ENCODE measurements around the gene BTG3. TPM values are rescaled to one million over a fixed set of nuclear protein-coding genes. Genes with fewer than 3 reads are reported as not detected.
A peak's percentile ranks its signal among the peaks of the same experiment; 100 is the strongest.

BTG3 gene
- total RNA-seq, 4 donors from 2014 or later = 46.2 to 66.6 (median 49.9) TPM

GRCh38 chr21:17598437-17598836 lies 14.3 kb downstream of the BTG3 start:
- Histone ChIP-seq H3K27me3 (no peaks in the 10 kb centered on the region), H3K27ac (no peak overlapping the region), H3K4me1 (no peaks in the 10 kb centered on the region), H3K4me3 (no peak overlapping the region), H3K9me3 (no peaks in the 10 kb centered on the region), H3K36me3 (peaks cover 0 to 79% (median 5%) of the 10 kb centered on the region in 3 donors)
- DNase-seq (ENCODE audit: low spot score in 2 of 2) = no peak
- WGBS, 2 donors = 82 to 92% methylated on average over 3 of the region's 3 CpGs
- no peak for TF ChIP-seq CTCF (IDR thresholded peaks at IDR 0.05)
- TF ChIP-seq EP300 (IDR thresholded peaks at IDR 0.05) = no peak
- no peak for TF ChIP-seq POLR2A (IDR thresholded peaks at IDR 0.05)

GRCh38 chr21:17597680-17598079 lies 15.0 kb downstream of the BTG3 start:
- H3K4me1 ChIP-seq = no peaks in the 10 kb centered on the region
- H3K27ac ChIP-seq = no peak overlapping the region
- no peak for DNase-seq (ENCODE audit: low spot score in 2 of 2)
- TF ChIP-seq POLR2A (IDR thresholded peaks at IDR 0.05) (no peak), CTCF (IDR thresholded peaks at IDR 0.05) (no peak), EP300 (IDR thresholded peaks at IDR 0.05) (no peak)
- 70 to 83% methylated on average over 1 of the region's 1 CpG for WGBS, 2 donors
- no peak overlapping the region for H3K4me3 ChIP-seq
- H3K27me3 ChIP-seq = no peaks in the 10 kb centered on the region
- no peaks in the 10 kb centered on the region for H3K9me3 ChIP-seq
- peaks cover 0 to 80% (median 5%) of the 10 kb centered on the region in 3 donors for H3K36me3 ChIP-seq

DNA sequence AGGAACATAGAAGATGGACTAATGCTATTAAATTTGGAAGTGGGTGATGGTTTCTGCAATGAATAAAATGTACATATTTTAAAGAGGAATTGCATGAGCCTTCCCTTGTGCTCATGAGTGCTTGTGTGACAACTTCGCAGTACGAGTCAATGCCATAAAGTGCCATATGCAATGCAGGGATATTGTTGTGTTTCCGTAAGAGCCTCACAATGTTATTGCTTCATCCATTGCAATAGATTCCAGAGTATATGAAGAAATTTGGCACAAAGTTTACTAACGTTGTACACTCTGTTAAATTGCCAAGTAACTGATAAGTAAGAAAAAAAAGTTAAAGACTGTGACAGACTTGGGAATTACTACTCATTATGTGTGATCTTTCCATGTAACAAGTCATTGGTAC lies 22.3 kb downstream of the BTG3 start:
- Histone ChIP-seq H3K9me3 (no peaks in the 10 kb centered on the region), H3K4me1 (no peaks in the 10 kb centered on the region), H3K4me3 (no peak overlapping the region), H3K27ac (no peak overlapping the region), H3K27me3 (no peaks in the 10 kb centered on the region), H3K36me3 (peaks cover 0 to 46% (median 0%) of the 10 kb centered on the region in 3 donors)
- 86 to 88% methylated on average over 4 of the region's 4 CpGs for WGBS, 2 donors
- TF ChIP-seq CTCF (IDR thresholded peaks at IDR 0.05) (no peak), EP300 (IDR thresholded peaks at IDR 0.05) (no peak), POLR2A (IDR thresholded peaks at IDR 0.05) (no peak)
- no peak for DNase-seq (ENCODE audit: low spot score in 2 of 2)

DNA sequence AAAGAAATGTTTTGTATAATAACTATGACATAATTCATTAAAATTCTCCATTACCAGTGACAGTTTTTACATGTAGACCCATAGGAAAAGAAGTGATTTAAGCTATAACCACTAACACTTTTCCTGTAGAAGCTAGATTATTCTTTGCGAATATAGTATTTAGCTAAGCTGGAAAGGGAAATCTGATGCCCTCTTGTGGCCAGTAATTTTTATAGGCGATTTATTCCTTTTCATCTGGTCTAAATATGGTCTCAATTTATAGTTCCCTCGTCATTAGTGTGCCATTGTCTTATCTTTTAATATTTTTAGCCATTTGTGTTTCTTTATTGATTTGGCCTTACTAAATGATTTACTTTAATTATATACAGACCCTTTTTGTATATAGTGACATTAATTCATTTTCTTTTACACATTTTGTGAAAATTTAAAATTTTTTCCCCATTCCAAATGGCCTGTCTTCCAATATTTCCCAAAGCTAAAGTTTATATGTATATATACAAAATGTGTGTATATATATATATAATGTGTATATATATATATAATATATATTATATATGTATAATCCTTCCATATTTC lies 26.7 kb downstream of the BTG3 start:
- Histone ChIP-seq H3K36me3 (peaks cover 0 to 6% (median 0%) of the 10 kb centered on the region in 3 donors), H3K27ac (no peak overlapping the region), H3K4me1 (no peaks in the 10 kb centered on the region), H3K4me3 (no peak overlapping the region), H3K27me3 (no peaks in the 10 kb centered on the region), H3K9me3 (no peaks in the 10 kb centered on the region)
- WGBS, 2 donors = 3 to 10% methylated on average over 3 of the region's 3 CpGs
- peak in 1 of 2 donors; percentile 42 for DNase-seq (ENCODE audit: low spot score in 2 of 2)
- no peak for TF ChIP-seq EP300 (IDR thresholded peaks at IDR 0.05)
- TF ChIP-seq POLR2A (IDR thresholded peaks at IDR 0.05) = no peak
- peak; percentile 46 to 62 (median 61) for TF ChIP-seq CTCF (IDR thresholded peaks at IDR 0.05)

DNA sequence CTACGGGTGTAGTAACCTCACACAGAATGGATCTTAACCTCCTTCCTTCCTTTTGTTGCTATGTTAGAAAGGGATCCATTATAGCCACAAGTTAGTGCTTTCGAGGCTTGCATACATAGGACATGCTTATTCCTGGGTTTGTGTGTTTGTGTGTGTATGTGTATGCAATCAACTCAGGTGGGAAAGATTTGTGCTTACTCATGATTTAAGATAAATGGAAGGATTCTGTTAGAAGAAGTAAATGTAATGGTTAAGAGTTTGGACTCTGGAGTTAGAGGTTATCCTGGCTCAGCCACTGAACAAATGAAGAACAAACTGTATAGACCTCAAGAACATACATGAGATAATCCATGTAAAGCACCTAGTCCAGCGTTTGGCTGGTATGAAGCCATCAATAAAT lies 28.8 kb downstream of the BTG3 start:
- 76 to 80% methylated on average over 3 of the region's 3 CpGs for WGBS, 2 donors
- Histone ChIP-seq H3K4me3 (no peak overlapping the region), H3K27me3 (no peaks in the 10 kb centered on the region)

More for the DNA sequence above, 28.8 kb downstream of the BTG3 start:
- Histone ChIP-seq H3K27ac (no peak overlapping the region), H3K36me3 (no peaks in the 10 kb centered on the region), H3K9me3 (no peaks in the 10 kb centered on the region), H3K4me1 (no peaks in the 10 kb centered on the region)
- no peak for DNase-seq (ENCODE audit: low spot score in 2 of 2)
- TF ChIP-seq EP300 (IDR thresholded peaks at IDR 0.05) = no peak
- no peak for TF ChIP-seq POLR2A (IDR thresholded peaks at IDR 0.05)
- TF ChIP-seq CTCF (IDR thresholded peaks at IDR 0.05) = no peak

Data from tibial nerve (tissue), 4 donors.